Smooth muscle cell (in vitro differentiated cells): Measurements from ENCODE around the gene HOXA6. TPM values are rescaled to one million over a fixed set of nuclear protein-coding genes. Genes with fewer than 3 reads are reported as not detected.
A peak's percentile ranks its signal among the peaks of the same experiment; 100 is the strongest.

Experiments used
- DNase-seq: peaks from one replicate; lab custom pipeline; 2025; ENCODE audit not compliant: unreplicated experiment; lab: John Stamatoyannopoulos, UW
- H2AFZ ChIP-seq: fragments of 200-600 bp; sonication (generic); 2 replicates; pipeline ENCODE4 v1.6.0; 2016; ENCODE audit warnings: antibody characterized with exemption, low read depth, mild to moderate bottlenecking
- H3F3A ChIP-seq: fragments of 200-600 bp; sonication (generic); 2 replicates; pipeline ENCODE4 v1.6.0; 2017; ENCODE audit warnings: antibody characterized with exemption, low read depth
- H3K27ac ChIP-seq: fragments of 200-600 bp; sonication (generic); 2 replicates; pipeline ENCODE4 v1.5.1; 2016; ENCODE audit warnings: low read depth, mild to moderate bottlenecking
- H3K27me3 ChIP-seq: fragments of 200-600 bp; sonication (generic); 2 replicates; pipeline ENCODE4 v1.6.1; 2016; ENCODE audit warnings: low read depth, mild to moderate bottlenecking
- H3K36me3 ChIP-seq: fragments of 200-600 bp; sonication (generic); 2 replicates; pipeline ENCODE4 v1.5.1; 2016; ENCODE audit warnings: low read depth
- H3K4me1 ChIP-seq: fragments of 200-600 bp; sonication (generic); 2 replicates; pipeline ENCODE4 v1.5.1; 2016; ENCODE audit warnings: low read depth
- H3K4me2 ChIP-seq: fragments of 200-600 bp; sonication (generic); 2 replicates; pipeline ENCODE4 v1.6.0; 2016; ENCODE audit warnings: mild to moderate bottlenecking
- H3K4me3 ChIP-seq: fragments of 200-600 bp; sonication (generic); 2 replicates; pipeline ENCODE4 v1.5.1; 2016; ENCODE audit warnings: mild to moderate bottlenecking
- H3K79me2 ChIP-seq: fragments of 200-600 bp; sonication (generic); 2 replicates; pipeline ENCODE4 v1.6.0; 2016; ENCODE audit warnings: low read depth, mild to moderate bottlenecking
- H3K9ac ChIP-seq: fragments of 200-600 bp; sonication (generic); 2 replicates; pipeline ENCODE4 v1.6.0; 2016; ENCODE audit warnings: low read depth
- H3K9me3 ChIP-seq: fragments of 200-600 bp; sonication (generic); replicated peaks from 2 replicates; pipeline ENCODE4 v1.5.1; 2016; ENCODE audit warnings: low read depth
- H4K20me1 ChIP-seq: fragments of 200-600 bp; sonication (generic); 2 replicates; pipeline ENCODE4 v1.6.0; 2016; ENCODE audit warnings: low read depth
- CTCF ChIP-seq: fragments of 200-600 bp; sonication (generic); IDR thresholded peaks from 2 replicates; pipeline ENCODE4 v1.5.1; 2017; ENCODE audit warnings: borderline replicate concordance, mild to moderate bottlenecking, antibody characterized with exemption; ENCODE audit not compliant: insufficient read depth, poor library complexity, severe bottlenecking
- WGBS: methylation state at CpG from one replicate; pipeline ENCODE4 v1.1.7; 2016; ENCODE audit warnings: low lambda C conversion rate; 5-methylcytosine and 5-hydroxymethylcytosine counted together
- polyA plus RNA-seq: library from polyadenylated mRNA; unstranded; fragments of >200 nt; fragmentation: Nextera tagmentation; extraction: Ambion mirVana; gene quantifications from 2 replicates; pipeline ENCODE4 v1.2.1, GENCODE V29; 2016
- total RNA-seq: library from RNA; depleted of rRNA; stranded (reverse); fragments of >200 nt; gene quantifications from 2 replicates; pipeline ENCODE4 v1.2.3, GENCODE V29; 2014

Gene HOXA6
- total and polyA plus RNA-seq, 2 experiments from 2014 or later, result 0.56 to 0.58 TPM

DNA sequence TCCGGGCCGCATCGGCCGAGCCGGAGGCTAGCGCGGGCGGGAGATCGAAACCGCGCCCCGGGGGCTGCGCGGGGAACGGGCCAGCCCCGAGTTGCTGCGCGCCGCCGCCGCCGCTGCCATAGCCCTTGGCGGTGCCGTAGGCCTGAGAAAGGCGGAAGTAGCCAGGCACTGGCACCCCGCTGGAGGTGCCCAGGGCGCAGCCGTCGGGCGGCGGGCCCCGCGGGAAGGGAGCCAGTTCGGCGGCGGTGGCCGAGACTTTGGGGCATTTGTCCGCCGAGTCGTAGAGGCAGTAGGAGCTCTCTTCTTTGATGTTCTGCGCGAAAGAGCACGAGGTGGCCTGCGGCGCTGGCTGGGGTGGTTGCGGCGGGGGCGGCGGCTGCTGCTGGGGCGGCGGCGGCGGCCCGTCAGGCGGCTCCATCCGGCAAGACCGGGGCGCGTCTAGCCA is 26.0 kb upstream of the HOXA6 start:
- no peak for TF ChIP-seq CTCF
- Histone ChIP-seq H4K20me1 (peaks cover 40% of the 10 kb centered on the region), H3K9ac (peak overlapping the region; percentile 88), H3K9me3 (no peaks in the 10 kb centered on the region), H3F3A (peaks cover 4% of the 10 kb centered on the region), H3K4me1 (no peaks in the 10 kb centered on the region), H3K27ac (peak overlapping the region; percentile 95), H3K27me3 (peaks cover 25% of the 10 kb centered on the region), H3K4me2 (peak overlapping the region; percentile 89), H3K4me3 (peak overlapping the region; percentile 67), H2AFZ (no peak overlapping the region), H3K36me3 (no peaks in the 10 kb centered on the region), H3K79me2 (peaks cover 100% of the 10 kb centered on the region)
- DNase-seq, result no peak
- under 1% methylated on average over 50 of the region's 59 CpGs for WGBS

DNA sequence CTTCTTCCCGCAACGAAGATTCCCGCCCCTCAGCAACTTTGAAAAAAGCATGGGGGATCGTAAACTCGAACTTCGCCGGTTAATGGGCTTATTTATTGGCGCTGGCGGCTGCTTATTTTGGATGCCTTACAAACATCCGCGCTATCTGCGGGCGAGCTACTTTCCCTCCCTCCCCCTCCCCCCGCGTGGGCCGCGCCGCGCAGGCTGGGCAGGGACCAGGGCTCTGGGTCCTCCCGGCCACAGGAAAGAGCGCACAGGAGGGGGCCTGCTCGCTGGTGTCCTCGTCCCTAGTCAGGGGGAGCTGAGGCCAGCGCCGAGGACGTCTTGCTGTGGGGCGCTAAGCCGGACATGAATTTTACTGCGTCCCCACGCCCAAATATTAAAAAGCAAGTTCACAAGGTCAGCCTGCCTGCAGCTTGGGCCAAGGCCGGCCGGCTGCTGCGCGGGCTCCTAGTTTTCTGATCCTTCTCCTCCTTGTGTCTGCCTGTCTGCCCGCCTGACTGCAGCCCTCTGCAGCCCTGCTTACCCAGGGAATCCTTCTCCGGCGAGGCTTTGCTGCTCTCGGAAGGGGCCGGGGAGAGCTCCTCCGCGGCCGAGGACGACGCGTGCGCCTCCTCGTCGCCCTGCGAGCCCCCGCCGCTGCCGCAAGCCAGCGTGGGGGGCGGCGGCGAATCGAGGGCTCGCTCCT is 25.4 kb upstream of the HOXA6 start:
- Histone ChIP-seq H3K27ac (peak overlapping the region; percentile 95), H3K9me3 (no peaks in the 10 kb centered on the region), H4K20me1 (peaks cover 35% of the 10 kb centered on the region), H3K4me1 (no peaks in the 10 kb centered on the region), H3K36me3 (no peaks in the 10 kb centered on the region), H3K4me3 (peak overlapping the region; percentile 67), H3K27me3 (peaks cover 25% of the 10 kb centered on the region), H3F3A (peaks cover 7% of the 10 kb centered on the region), H2AFZ (no peak overlapping the region), H3K4me2 (peak overlapping the region; percentile 89), H3K9ac (peak overlapping the region; percentile 88), H3K79me2 (peaks cover 100% of the 10 kb centered on the region)
- no peak for DNase-seq
- TF ChIP-seq CTCF, result no peak
- under 1% methylated on average over 40 of the region's 58 CpGs for WGBS

- Histone ChIP-seq H3K4me3 (peak overlapping the region; percentile 67), H3K4me1 (no peaks in the 10 kb centered on the region), H3F3A (peaks cover 7% of the 10 kb centered on the region), H3K79me2 (peaks cover 100% of the 10 kb centered on the region), H3K9me3 (no peaks in the 10 kb centered on the region), H3K36me3 (no peaks in the 10 kb centered on the region), H2AFZ (no peak overlapping the region), H4K20me1 (peaks cover 35% of the 10 kb centered on the region), H3K27ac (peak overlapping the region; percentile 95), H3K4me2 (peak overlapping the region; percentile 89), H3K9ac (peak overlapping the region; percentile 88), H3K27me3 (peaks cover 30% of the 10 kb centered on the region)
- DNase-seq, result no peak
- TF ChIP-seq CTCF, result no peak
- 6% methylated on average over 10 of the region's 10 CpGs for WGBS
Observed at GRCh38 chr7:27172315-27172774, 24.8 kb upstream of the HOXA6 start.
